Bronchial epithelial cell (primary cell): ENCODE results near the gene ADARB2. TPM values are rescaled to one million over a fixed set of nuclear protein-coding genes. Genes with fewer than 3 reads are reported as not detected.
A peak's percentile ranks its signal among the peaks of the same experiment; 100 is the strongest.

Source experiments
- DNase-seq: peaks from one replicate; pipeline ENCODE4 v3.0.0-alpha.2; 2010; ENCODE audit warnings: low read depth
- FAIRE-seq: peaks from 2 replicates; lab custom pipeline; 2011; peaks lifted over from hg19 to GRCh38; lab: Jason Lieb, UNC
- H3K27me3 ChIP-seq: 2 replicates; pipeline ENCODE4 v1.5.1; 2011; ENCODE audit warnings: low read length; ENCODE audit not compliant: control insufficient read depth, insufficient read depth
- H3K36me3 ChIP-seq: 2 replicates; pipeline ENCODE4 v1.5.1; 2011; ENCODE audit warnings: low read length; ENCODE audit not compliant: control insufficient read depth, insufficient read depth
- H3K4me3 ChIP-seq: 2 replicates; pipeline ENCODE4 v1.5.1; 2011; ENCODE audit warnings: mild to moderate bottlenecking, low read depth, low read length, control low read depth
- CTCF ChIP-seq: IDR thresholded peaks from 2 replicates; pipeline ENCODE4 v1.5.1; 2011; ENCODE audit warnings: mild to moderate bottlenecking, moderate library complexity, low read length, control low read depth, inconsistent platforms; ENCODE audit not compliant: insufficient read depth, severe bottlenecking
- total RNA-seq: library from RNA; depleted of rRNA; stranded (reverse); fragments of >200 nt; gene quantifications from 2 replicates; pipeline ENCODE4 v1.2.1, GENCODE V29; 2014

ADARB2 gene
- total RNA-seq, 1 donor from 2014 or later = not detected

GRCh38 chr10:1651270-1651966 lies 85.9 kb downstream of the ADARB2 start:
- no peak for TF ChIP-seq CTCF
- Histone ChIP-seq H3K27me3 (no peaks in the 10 kb centered on the region), H3K4me3 (no peak overlapping the region), H3K36me3 (no peaks in the 10 kb centered on the region)
- FAIRE-seq (no peak), DNase-seq (no peak)

- Histone ChIP-seq H3K36me3 (no peaks in the 10 kb centered on the region), H3K4me3 (no peak overlapping the region), H3K27me3 (no peaks in the 10 kb centered on the region)
- FAIRE-seq (peak; percentile 32), DNase-seq (no peak)
- TF ChIP-seq CTCF = no peak
These were observed 86.6 kb downstream of the ADARB2 start for GRCh38 chr10:1650542-1651269.

- no peak overlapping the region for H3K4me3 ChIP-seq
- H3K36me3 ChIP-seq = no peaks in the 10 kb centered on the region
- no peak for DNase-seq
- no peaks in the 10 kb centered on the region for H3K27me3 ChIP-seq
- TF ChIP-seq CTCF = no peak
- no peak for FAIRE-seq
These were observed 88.7 kb downstream of the ADARB2 start for GRCh38 chr10:1648648-1649047.

- Histone ChIP-seq H3K4me3 (no peak overlapping the region), H3K36me3 (no peaks in the 10 kb centered on the region), H3K27me3 (no peaks in the 10 kb centered on the region)
- FAIRE-seq = no peak
- TF ChIP-seq CTCF = no peak
- no peak for DNase-seq
These were observed 91.0 kb downstream of the ADARB2 start for GRCh38 chr10:1646332-1646731.

GRCh38 chr10:1645896-1646295 lies 91.4 kb downstream of the ADARB2 start:
- DNase-seq (no peak), FAIRE-seq (no peak)
- Histone ChIP-seq H3K27me3 (no peaks in the 10 kb centered on the region), H3K4me3 (no peak overlapping the region), H3K36me3 (no peaks in the 10 kb centered on the region)
- TF ChIP-seq CTCF = no peak
